Measurements from ENCODE around the gene LSM10.

The LSM10 gene

DNA sequence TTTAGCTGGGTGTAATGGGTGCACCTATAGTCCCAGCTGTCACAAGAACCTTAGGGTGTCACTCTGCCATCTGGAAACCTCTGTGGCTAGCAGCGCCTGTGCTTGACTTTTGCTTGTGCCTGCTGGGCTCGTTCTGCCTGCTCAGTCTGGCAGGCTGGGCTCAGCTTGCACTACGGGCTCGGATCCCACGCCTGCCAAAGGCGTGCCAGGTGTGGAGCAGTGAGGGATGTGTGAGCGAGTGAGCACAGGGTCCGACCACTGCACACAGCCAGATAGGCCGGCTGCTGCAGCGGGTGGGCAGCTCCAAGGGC lies 2.8 kb upstream of the LSM10 start:
- H3K27me3 ChIP-seq (ENCODE audit: insufficient read depth, low read depth, severe bottlenecking), result no peaks in the 10 kb centered on the region
- H3K36me3 ChIP-seq, result no peaks in the 10 kb centered on the region
- TF ChIP-seq, protein P1, sequence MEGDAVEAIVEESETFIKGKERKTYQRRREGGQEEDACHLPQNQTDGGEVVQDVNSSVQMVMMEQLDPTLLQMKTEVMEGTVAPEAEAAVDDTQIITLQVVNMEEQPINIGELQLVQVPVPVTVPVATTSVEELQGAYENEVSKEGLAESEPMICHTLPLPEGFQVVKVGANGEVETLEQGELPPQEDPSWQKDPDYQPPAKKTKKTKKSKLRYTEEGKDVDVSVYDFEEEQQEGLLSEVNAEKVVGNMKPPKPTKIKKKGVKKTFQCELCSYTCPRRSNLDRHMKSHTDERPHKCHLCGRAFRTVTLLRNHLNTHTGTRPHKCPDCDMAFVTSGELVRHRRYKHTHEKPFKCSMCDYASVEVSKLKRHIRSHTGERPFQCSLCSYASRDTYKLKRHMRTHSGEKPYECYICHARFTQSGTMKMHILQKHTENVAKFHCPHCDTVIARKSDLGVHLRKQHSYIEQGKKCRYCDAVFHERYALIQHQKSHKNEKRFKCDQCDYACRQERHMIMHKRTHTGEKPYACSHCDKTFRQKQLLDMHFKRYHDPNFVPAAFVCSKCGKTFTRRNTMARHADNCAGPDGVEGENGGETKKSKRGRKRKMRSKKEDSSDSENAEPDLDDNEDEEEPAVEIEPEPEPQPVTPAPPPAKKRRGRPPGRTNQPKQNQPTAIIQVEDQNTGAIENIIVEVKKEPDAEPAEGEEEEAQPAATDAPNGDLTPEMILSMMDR (IDR thresholded peaks at IDR 0.05; ENCODE audit: low read depth, low read length), result no peak
- no peak overlapping the region for H3K4me3 ChIP-seq (ENCODE audit: low read depth, low read length)
- no peak overlapping the region for H3K27ac ChIP-seq
- DNase-seq, result no peak
- no peaks in the 10 kb centered on the region for H3K9me3 ChIP-seq (ENCODE audit: severe bottlenecking)

DNA sequence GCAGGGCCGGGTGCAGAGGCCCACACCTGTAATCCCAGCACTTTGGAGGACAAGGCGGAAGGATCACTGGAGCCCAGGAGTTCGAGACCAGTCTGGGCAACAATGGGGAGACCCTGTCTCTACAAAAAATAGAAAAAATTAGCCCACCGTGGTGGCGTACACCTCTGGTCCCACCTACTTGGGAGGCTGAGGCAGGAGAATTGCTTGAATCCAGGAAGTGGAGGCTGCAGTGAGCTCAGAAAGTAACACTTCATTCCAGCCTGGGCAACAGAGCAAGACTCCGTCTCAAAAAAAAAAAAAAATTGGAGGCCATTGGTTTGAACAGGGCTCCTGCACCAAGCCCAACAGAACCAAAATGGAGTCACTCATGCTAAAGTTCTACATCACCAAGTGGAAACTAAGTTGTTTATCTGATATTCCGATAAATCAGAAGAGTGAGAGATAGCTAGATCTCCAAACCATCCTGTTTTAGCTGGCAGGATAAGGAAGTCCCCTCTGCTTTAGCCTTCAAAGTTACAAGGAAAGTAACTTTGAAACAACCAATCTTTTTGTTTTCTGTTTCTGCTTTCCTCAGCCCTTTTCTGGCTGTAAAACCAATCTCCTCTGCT lies 766 bp upstream of the LSM10 start:
- Histone ChIP-seq H3K27ac (no peak overlapping the region; the same call in 1 of the 2 replicates), H3K36me3 (peaks cover 7% of the 10 kb centered on the region), H3K4me3 (ENCODE audit: low read depth, low read length) (peak overlapping the region; percentile 82; the same call in 1 of the 2 replicates), H3K27me3 (ENCODE audit: insufficient read depth, low read depth, severe bottlenecking) (no peaks in the 10 kb centered on the region), H3K9me3 (ENCODE audit: severe bottlenecking) (no peaks in the 10 kb centered on the region)
- TF ChIP-seq, protein P1 (IDR thresholded peaks at IDR 0.05; ENCODE audit: low read depth, low read length), result no peak
- DNase-seq, result no peak

DNA sequence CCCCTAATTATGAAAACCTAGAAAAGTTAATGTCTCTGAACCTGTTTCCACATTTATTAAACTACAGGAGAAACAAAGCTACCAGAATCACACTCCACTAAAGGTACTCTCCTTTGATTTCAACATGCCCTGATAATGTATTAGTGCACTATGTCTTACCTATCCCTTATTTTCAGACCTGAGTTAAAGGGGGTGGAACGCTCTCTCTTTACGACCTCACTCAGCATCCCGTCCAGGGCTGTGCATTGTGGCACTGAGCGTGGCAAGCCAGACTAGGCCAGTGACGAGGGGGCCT lies 678 bp downstream of the LSM10 start:
- TF ChIP-seq, protein P1 (IDR thresholded peaks at IDR 0.05; ENCODE audit: low read depth, low read length), result no peak
- no peak for DNase-seq

DNA sequence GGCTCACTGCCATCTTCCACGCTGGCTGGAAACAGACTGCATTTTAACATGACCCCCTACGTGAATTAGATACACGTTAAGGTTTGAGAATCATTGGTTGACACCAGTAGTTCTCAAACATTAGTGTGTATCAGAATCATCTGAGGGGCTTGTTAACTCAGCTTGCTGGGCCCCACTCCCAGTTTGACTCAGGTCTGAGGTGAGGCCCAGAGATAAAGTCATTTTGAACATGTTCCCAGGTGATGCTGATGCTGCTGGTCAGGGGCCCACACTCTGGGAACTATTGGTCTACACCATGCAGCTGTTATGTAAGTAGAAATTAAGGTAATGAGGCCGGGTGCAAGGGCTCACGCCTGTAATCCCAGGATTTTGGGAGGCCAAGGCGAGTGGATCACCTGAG lies 1.3 kb downstream of the LSM10 start:
- DNase-seq, result no peak
- Histone ChIP-seq H3K36me3 (peaks cover 19% of the 10 kb centered on the region), H3K4me3 (ENCODE audit: low read depth, low read length) (no peak overlapping the region)

More for the DNA sequence above, 678 bp downstream of the LSM10 start:
- no peaks in the 10 kb centered on the region for H3K9me3 ChIP-seq (ENCODE audit: severe bottlenecking)
- H3K4me3 ChIP-seq (ENCODE audit: low read depth, low read length), result peak overlapping the region; percentile 82
- peaks cover 16% of the 10 kb centered on the region for H3K36me3 ChIP-seq
- H3K27ac ChIP-seq, result peak overlapping the region; percentile 37; the same call in 1 of the 2 replicates
- H3K27me3 ChIP-seq (ENCODE audit: insufficient read depth, low read depth, severe bottlenecking), result no peaks in the 10 kb centered on the region

DNA sequence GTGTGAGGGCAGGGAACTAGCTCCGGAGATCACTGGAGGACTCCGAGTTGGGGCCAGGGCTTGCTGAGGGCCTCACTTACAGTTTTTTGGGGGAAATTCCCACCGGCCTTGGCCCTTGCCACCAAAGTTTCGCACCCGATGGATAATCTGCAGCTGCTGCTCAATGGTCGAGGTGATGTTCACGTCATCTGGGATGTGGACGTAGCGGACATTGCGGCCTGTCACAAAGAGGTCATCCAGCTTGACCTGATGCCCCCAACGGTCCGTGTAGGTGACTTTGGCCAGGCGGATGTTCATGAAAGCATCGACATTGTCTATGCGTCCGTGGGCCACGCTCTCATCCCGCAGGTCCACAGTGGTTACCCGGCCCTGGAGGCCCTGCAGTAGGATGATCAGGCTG lies 4.0 kb downstream of the LSM10 start:
- TF ChIP-seq, protein P1 (IDR thresholded peaks at IDR 0.05; ENCODE audit: low read depth, low read length), result no peak
- Histone ChIP-seq H3K4me3 (ENCODE audit: low read depth, low read length) (no peak overlapping the region), H3K36me3 (peaks cover 19% of the 10 kb centered on the region), H3K27ac (no peak overlapping the region), H3K27me3 (ENCODE audit: insufficient read depth, low read depth, severe bottlenecking) (no peaks in the 10 kb centered on the region), H3K9me3 (ENCODE audit: severe bottlenecking) (no peaks in the 10 kb centered on the region)
- no peak for DNase-seq

More for the DNA sequence above, 1.3 kb downstream of the LSM10 start:
- TF ChIP-seq, protein P1 (IDR thresholded peaks at IDR 0.05; ENCODE audit: low read depth, low read length), result no peak
- Histone ChIP-seq H3K27ac (no peak overlapping the region), H3K9me3 (ENCODE audit: severe bottlenecking) (no peaks in the 10 kb centered on the region), H3K27me3 (ENCODE audit: insufficient read depth, low read depth, severe bottlenecking) (no peaks in the 10 kb centered on the region)

DNA sequence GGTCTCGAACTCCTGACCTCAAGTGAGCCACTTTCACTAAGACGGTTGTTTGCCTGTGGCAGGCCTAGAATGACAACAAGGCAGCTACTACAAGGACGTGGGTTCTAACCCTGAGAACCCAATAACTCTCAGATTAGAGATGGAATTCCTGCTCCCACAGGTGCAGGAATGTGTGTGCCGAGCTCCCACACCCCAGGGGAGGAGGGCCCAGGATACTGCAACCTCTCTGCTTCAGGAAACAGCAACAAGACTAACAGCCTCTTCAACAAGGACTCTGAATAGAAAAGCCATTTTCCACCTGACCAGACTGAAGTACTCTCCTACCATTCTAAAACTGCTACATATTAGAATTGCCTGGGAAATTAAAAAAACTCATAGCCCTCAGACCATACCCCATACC lies 4.9 kb downstream of the LSM10 start:
- Histone ChIP-seq H3K4me3 (ENCODE audit: low read depth, low read length) (no peak overlapping the region), H3K36me3 (peaks cover 19% of the 10 kb centered on the region), H3K9me3 (ENCODE audit: severe bottlenecking) (no peaks in the 10 kb centered on the region), H3K27me3 (ENCODE audit: insufficient read depth, low read depth, severe bottlenecking) (no peaks in the 10 kb centered on the region), H3K27ac (no peak overlapping the region)
- no peak for DNase-seq
- TF ChIP-seq, protein P1 (IDR thresholded peaks at IDR 0.05; ENCODE audit: low read depth, low read length), result no peak
